ENCODE data around the gene BAD.

The BAD gene

GRCh38 chr11:64254326-64254725 lies 30.1 kb downstream of the BAD start:
- peak overlapping the region; percentile 98 for H3K27ac ChIP-seq
- TF ChIP-seq, protein P1, sequence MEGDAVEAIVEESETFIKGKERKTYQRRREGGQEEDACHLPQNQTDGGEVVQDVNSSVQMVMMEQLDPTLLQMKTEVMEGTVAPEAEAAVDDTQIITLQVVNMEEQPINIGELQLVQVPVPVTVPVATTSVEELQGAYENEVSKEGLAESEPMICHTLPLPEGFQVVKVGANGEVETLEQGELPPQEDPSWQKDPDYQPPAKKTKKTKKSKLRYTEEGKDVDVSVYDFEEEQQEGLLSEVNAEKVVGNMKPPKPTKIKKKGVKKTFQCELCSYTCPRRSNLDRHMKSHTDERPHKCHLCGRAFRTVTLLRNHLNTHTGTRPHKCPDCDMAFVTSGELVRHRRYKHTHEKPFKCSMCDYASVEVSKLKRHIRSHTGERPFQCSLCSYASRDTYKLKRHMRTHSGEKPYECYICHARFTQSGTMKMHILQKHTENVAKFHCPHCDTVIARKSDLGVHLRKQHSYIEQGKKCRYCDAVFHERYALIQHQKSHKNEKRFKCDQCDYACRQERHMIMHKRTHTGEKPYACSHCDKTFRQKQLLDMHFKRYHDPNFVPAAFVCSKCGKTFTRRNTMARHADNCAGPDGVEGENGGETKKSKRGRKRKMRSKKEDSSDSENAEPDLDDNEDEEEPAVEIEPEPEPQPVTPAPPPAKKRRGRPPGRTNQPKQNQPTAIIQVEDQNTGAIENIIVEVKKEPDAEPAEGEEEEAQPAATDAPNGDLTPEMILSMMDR (conservative IDR thresholded peaks at IDR 0.05; ENCODE audit: low read depth), result no peak
- POLR2A ChIA-PET (ENCODE audit: low non-redundant PET), result no interaction called here
- CTCF ChIA-PET, result no interaction called here
- no peak for DNase-seq (ENCODE audit: low spot score)

DNA sequence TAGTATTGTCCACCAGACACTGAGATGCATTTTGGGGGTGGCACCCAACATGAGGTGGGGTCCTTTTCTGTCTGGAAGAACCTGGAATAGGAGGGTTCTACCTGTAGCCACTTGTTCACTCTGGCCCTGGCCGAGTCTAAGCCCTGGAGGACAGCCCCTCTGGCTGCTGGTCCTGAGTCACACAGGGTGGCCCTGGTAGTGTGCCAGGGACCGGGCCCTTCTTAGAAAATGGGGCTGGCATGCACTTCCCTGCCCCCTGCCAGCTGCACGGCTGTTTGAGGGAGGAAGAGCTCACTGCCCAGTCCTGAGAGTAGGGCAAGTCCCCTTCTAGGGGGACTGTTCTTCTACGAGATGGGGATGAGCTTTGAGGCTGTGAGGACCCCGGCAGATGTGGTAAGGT lies 31.0 kb downstream of the BAD start:
- DNase-seq (ENCODE audit: low spot score), result no peak
- POLR2A ChIA-PET (ENCODE audit: low non-redundant PET), result interaction anchor here (1.0 kb wide), 1 partner anchor 12 kb away, joined by 6 read pairs; no protein-coding TSS in a partner anchor
- TF ChIP-seq, protein P1 (conservative IDR thresholded peaks at IDR 0.05; ENCODE audit: low read depth), result no peak
- CTCF ChIA-PET, result no interaction called here
- peak overlapping the region; percentile 98 for H3K27ac ChIP-seq

DNA sequence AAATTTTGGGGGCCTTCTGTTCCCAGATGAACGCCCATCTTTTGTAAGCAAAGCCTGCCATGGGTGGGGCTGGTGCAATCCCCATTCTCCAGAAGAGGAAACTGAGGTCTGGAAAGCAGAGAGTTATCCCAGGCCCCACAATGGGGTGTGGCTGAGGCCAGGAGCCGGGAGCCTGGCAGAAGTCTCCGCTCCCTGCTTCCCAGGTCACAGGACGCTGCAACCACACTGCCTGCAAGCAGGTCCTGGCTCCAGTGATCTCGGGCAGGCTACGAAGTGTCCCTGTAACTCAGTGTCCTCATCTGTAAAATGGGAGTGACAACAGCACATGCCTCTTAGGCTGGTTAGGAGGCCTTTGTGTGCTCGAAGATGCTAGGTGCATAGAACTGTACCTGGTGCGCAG lies 31.4 kb downstream of the BAD start:
- ChIA-PET CTCF (no interaction called here), POLR2A (ENCODE audit: low non-redundant PET) (interaction anchor here (0.6 to 1.0 kb wide), 2 partner anchors 12 to 16 kb away, joined by 4 to 6 read pairs; no protein-coding TSS in a partner anchor)
- TF ChIP-seq, protein P1 (conservative IDR thresholded peaks at IDR 0.05; ENCODE audit: low read depth), result no peak
- DNase-seq (ENCODE audit: low spot score), result no peak
- peak overlapping the region; percentile 98 for H3K27ac ChIP-seq

GRCh38 chr11:64252003-64252872 lies 32.2 kb downstream of the BAD start:
- H3K27ac ChIP-seq, result peak overlapping the region; percentile 98
- CTCF ChIA-PET, result interaction anchor here (0.6 to 2.7 kb wide), 9 partner anchors 9 to 66 kb away, joined by 3 to 19 read pairs (median 3); partner anchors contain the start of gene STIP1
- POLR2A ChIA-PET (ENCODE audit: low non-redundant PET), result interaction anchor here (0.6 to 1.4 kb wide), 3 partner anchors 11 to 17 kb away, joined by 4 read pairs; partner anchors contain the start of gene FKBP2
- TF ChIP-seq, protein P1 (conservative IDR thresholded peaks at IDR 0.05; ENCODE audit: low read depth), result peak; percentile 47
- no peak for DNase-seq (ENCODE audit: low spot score)

- H3K27ac ChIP-seq, result peak overlapping the region; percentile 98
- TF ChIP-seq, protein P1 (conservative IDR thresholded peaks at IDR 0.05; ENCODE audit: low read depth), result no peak
- ChIA-PET CTCF (interaction anchor here (0.6 to 2.7 kb wide), 6 partner anchors 12 to 50 kb away, joined by 3 to 19 read pairs (median 4); no protein-coding TSS in a partner anchor), POLR2A (ENCODE audit: low non-redundant PET) (interaction anchor here (1.4 kb wide), 1 partner anchor 16 kb away, joined by 4 read pairs; no protein-coding TSS in a partner anchor)
- no peak for DNase-seq (ENCODE audit: low spot score)
Observed at GRCh38 chr11:64251753-64252002, 32.8 kb downstream of the BAD start.

DNA sequence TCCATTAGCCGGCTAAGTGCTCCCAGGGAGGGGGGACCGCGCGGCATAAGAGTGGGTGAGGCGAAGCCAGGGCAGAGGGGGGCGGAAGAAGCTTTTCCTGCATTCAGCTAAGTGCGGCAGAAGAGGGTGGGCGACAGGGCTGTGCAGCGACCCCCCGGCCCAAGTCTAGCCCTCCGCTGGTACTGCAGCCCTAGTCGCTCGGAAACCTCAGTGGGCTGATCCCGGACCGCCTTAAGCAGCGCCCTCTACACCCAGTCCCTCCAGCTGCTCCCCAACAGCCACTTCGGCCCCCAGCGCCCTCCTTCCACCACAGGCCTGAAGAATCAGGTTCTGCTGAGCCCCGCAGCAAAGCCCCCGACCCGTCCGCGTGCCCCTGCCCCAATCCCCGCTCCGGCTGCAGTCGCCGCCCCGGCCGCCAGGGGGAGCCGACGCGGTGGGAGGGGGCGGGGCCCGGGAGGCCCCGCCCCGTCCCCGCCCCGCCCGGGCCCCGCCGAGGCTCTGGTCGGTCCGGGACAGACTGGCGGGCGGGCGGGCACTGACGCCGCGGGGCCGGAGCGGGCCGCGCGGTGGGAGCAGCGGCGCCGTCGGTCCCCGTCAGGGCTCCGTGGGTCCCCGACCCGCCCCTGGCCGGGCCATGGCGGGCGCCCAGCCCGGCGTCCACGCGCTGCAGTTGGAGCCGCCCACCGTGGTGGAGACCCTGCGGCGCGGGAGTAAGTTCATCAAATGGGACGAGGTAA lies 33.3 kb downstream of the BAD start, which contains the start of gene PLCB3:
Gene PLCB3 (plus strand): TSS at position 515 of the 737 bp plus-strand sequence. CDS start 120 bp downstream, at position 635.
- H3K27ac ChIP-seq, result peak within 1 kb of the TSS; percentile 98
- CTCF ChIA-PET, result interaction anchor here (0.6 to 2.7 kb wide), 10 partner anchors 12 to 101 kb away, joined by 3 to 19 read pairs (median 4); no protein-coding TSS in a partner anchor
- TF ChIP-seq, protein P1 (conservative IDR thresholded peaks at IDR 0.05; ENCODE audit: low read depth), result peak; percentile 87
- no peak for DNase-seq (ENCODE audit: low spot score)
- POLR2A ChIA-PET (ENCODE audit: low non-redundant PET), result interaction anchor here (1.4 kb wide), 1 partner anchor 16 kb away, joined by 4 read pairs; no protein-coding TSS in a partner anchor

Measured in RWPE1 (cell line).